Measurements from ENCODE around the gene CELF4. TPM values are rescaled to one million over a fixed set of nuclear protein-coding genes. Genes with fewer than 3 reads are reported as not detected.

The CELF4 gene
- polyA plus RNA-seq, 1 experiment, result not detected

- no peak for DNase-seq (ENCODE audit: low read depth)
- POLR2A ChIA-PET, result no interaction called here
Observed at GRCh38 chr18:37391156-37391555, 174.4 kb downstream of the CELF4 start.

GRCh38 chr18:37390687-37391086 is 174.9 kb downstream of the CELF4 start:
- ChIA-PET CTCF (interaction anchor here (0.9 to 3.2 kb wide), 7 partner anchors 75 to 147 kb away, joined by 3 to 10 read pairs (median 4); no protein-coding TSS in a partner anchor), POLR2A (no interaction called here)
- no peak for DNase-seq (ENCODE audit: low read depth)
- H3K4me3 ChIP-seq (ENCODE audit: low read depth, low read length), result no peak overlapping the region
- peaks cover 2% of the 10 kb centered on the region; the same call in 1 of the 2 replicates for H3K27me3 ChIP-seq (ENCODE audit: control insufficient read depth, insufficient read depth, low read length)
- TF ChIP-seq CTCF (IDR thresholded peaks at IDR 0.05; ENCODE audit: insufficient read depth, low read depth, low read length), result no peak
- no peaks in the 10 kb centered on the region for H3K36me3 ChIP-seq (ENCODE audit: control insufficient read depth, insufficient read depth, low read length)

More at GRCh38 chr18:37391156-37391555, 174.4 kb downstream of the CELF4 start:
- H3K36me3 ChIP-seq (ENCODE audit: control insufficient read depth, insufficient read depth, low read length), result no peaks in the 10 kb centered on the region
- H3K27me3 ChIP-seq (ENCODE audit: control insufficient read depth, insufficient read depth, low read length), result peaks cover 2% of the 10 kb centered on the region; the same call in 1 of the 2 replicates
- CTCF ChIA-PET, result interaction anchor here (0.9 to 3.2 kb wide), 5 partner anchors 53 to 147 kb away, joined by 3 to 10 read pairs (median 4); no protein-coding TSS in a partner anchor
- H3K4me3 ChIP-seq (ENCODE audit: low read depth, low read length), result no peak overlapping the region
- no peak for TF ChIP-seq CTCF (IDR thresholded peaks at IDR 0.05; ENCODE audit: insufficient read depth, low read depth, low read length)

- ChIA-PET CTCF (interaction anchor here (1.2 to 3.2 kb wide), 5 partner anchors 77 to 148 kb away, joined by 3 to 10 read pairs (median 4); no protein-coding TSS in a partner anchor), POLR2A (no interaction called here)
- peaks cover 2% of the 10 kb centered on the region; the same call in 1 of the 2 replicates for H3K27me3 ChIP-seq (ENCODE audit: control insufficient read depth, insufficient read depth, low read length)
- DNase-seq (ENCODE audit: low read depth), result no peak
- H3K36me3 ChIP-seq (ENCODE audit: control insufficient read depth, insufficient read depth, low read length), result no peaks in the 10 kb centered on the region
- no peak for TF ChIP-seq CTCF (IDR thresholded peaks at IDR 0.05; ENCODE audit: insufficient read depth, low read depth, low read length)
- H3K4me3 ChIP-seq (ENCODE audit: low read depth, low read length), result no peak overlapping the region
Observed at GRCh38 chr18:37389684-37390368, 175.8 kb downstream of the CELF4 start.

GRCh38 chr18:37389041-37389440 is 176.6 kb downstream of the CELF4 start:
- peaks cover 2% of the 10 kb centered on the region; the same call in 1 of the 2 replicates for H3K27me3 ChIP-seq (ENCODE audit: control insufficient read depth, insufficient read depth, low read length)
- DNase-seq (ENCODE audit: low read depth), result no peak
- ChIA-PET POLR2A (no interaction called here), CTCF (interaction anchor here (1.2 to 3.2 kb wide), 5 partner anchors 86 to 149 kb away, joined by 4 to 10 read pairs (median 4); no protein-coding TSS in a partner anchor)
- no peak overlapping the region for H3K4me3 ChIP-seq (ENCODE audit: low read depth, low read length)
- TF ChIP-seq CTCF (IDR thresholded peaks at IDR 0.05; ENCODE audit: insufficient read depth, low read depth, low read length), result no peak
- H3K36me3 ChIP-seq (ENCODE audit: control insufficient read depth, insufficient read depth, low read length), result no peaks in the 10 kb centered on the region

- Histone ChIP-seq H3K4me3 (ENCODE audit: low read depth, low read length) (no peak overlapping the region), H3K27me3 (ENCODE audit: control insufficient read depth, insufficient read depth, low read length) (peaks cover 2% of the 10 kb centered on the region; the same call in 1 of the 2 replicates), H3K36me3 (ENCODE audit: control insufficient read depth, insufficient read depth, low read length) (no peaks in the 10 kb centered on the region)
- TF ChIP-seq CTCF (IDR thresholded peaks at IDR 0.05; ENCODE audit: insufficient read depth, low read depth, low read length), result no peak
- DNase-seq (ENCODE audit: low read depth), result no peak
- ChIA-PET POLR2A (no interaction called here), CTCF (interaction anchor here (0.7 to 1.4 kb wide), 6 partner anchors 58 to 150 kb away, joined by 3 to 4 read pairs (median 3); no protein-coding TSS in a partner anchor)
Observed at GRCh38 chr18:37388413-37388812, 177.2 kb downstream of the CELF4 start.
